CMK (cell line): ENCODE results near the gene TRPC4AP.

Experiments used
- DNase-seq: peaks from one replicate; pipeline ENCODE4 v3.0.0-alpha.2; 2010; ENCODE audit warnings: low read depth

The TRPC4AP gene

DNA sequence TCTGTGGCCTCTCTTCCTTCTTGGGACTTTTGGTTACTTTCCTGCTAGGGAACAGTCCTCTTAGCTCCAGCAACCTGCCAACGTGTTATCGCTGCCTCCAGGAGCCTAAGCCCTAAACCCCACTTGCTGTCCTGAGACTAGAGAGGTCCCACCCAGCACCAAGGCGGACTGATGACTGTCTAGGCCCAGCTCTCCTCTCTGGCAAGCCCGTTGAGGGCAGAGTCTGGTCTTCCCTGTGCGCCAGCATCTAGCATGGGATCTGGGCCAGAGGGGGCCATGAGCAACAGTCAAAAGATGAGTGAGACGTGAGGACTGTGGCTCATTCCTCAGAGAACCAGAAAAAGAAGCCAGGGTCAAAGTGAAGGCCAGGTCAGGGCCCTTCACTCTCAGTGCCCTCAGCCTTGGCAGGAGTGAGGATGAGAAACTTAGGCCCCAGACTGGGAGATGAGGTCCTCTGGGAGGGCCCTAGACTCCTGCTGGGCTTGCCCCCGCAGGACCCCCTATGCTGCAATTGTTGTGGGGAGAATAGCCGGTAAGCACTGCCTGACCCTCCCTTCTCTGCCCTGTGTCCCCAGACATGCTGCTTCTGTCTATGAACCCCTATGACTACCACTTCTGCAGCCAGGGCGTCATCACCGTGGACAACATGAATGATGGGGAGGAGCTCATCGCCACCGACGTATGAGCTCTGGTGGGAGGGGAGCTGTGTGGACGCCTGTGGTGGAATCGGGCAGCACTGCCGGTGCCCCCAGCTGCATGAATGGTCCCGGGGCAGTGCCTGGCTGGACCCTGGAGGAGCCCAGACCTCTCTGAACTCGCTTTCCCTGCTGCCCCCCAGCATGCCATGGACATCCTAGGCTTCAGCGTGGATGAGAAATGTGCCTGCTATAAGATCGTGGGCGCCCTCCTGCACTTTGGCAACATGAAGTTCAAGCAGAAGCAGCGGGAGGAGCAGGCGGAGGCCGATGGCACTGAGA is 106.0 kb downstream of the TRPC4AP start:
- DNase-seq: no peak

DNA sequence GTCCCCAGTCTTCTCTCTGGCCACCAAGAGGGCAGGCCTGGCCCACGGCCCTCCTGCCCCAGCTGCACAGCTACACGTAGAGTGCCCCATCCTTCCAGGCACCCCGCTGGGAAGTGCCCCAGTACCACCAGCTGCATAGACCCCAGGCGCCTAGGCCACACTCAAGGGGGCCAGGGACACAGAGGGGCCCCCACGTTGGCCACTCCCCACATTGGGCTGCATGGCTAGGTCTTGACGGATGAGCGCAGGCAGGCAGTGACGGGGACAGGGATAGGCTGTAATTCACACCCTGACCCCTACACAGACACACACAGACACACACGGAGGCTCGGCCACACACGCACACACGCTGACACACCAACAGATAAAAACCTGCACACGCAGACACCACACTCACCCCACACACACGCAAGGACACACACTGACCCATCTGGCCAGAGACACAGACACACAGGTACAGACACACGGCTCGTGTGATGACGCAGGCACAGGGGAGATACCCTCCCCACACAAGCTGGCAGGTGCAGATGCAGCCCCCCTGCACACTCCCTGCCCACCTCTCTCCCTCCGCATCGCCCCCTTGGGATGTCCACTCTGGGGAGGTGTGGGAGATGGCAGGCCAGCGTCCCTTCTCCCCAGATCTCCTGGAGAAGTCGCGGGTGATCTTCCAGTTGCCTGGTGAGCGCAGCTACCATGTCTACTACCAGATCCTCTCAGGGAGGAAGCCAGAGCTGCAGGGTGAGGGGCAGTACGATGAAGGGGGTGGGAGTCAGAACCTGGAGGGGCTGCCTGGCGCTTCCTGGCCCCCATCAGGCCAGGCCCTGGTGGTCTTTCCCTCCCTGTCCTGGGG is 106.9 kb downstream of the TRPC4AP start:
- no peak for DNase-seq

DNA sequence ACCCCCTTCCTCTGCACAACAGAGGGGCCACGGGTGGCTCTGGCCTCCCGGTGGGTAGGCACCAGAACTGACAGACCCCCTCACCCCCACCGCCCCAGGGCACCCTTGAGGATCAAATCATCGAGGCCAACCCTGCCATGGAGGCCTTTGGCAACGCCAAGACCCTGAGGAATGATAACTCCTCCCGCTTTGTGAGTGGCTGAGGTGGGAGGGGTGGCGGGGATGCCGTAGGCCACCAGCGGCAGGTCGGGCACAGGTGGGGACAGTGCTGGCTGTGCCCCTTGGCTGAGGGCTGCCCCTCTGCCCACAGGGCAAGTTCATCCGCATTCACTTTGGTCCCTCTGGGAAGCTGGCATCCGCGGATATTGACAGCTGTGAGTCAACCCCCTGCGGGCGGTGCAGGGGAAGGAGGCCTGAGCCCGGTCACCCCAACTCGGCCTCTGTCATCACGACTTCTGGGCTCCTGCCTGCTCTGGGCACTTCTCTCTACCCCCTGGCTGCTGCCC is 107.8 kb downstream of the TRPC4AP start:
- DNase-seq: no peak

DNA sequence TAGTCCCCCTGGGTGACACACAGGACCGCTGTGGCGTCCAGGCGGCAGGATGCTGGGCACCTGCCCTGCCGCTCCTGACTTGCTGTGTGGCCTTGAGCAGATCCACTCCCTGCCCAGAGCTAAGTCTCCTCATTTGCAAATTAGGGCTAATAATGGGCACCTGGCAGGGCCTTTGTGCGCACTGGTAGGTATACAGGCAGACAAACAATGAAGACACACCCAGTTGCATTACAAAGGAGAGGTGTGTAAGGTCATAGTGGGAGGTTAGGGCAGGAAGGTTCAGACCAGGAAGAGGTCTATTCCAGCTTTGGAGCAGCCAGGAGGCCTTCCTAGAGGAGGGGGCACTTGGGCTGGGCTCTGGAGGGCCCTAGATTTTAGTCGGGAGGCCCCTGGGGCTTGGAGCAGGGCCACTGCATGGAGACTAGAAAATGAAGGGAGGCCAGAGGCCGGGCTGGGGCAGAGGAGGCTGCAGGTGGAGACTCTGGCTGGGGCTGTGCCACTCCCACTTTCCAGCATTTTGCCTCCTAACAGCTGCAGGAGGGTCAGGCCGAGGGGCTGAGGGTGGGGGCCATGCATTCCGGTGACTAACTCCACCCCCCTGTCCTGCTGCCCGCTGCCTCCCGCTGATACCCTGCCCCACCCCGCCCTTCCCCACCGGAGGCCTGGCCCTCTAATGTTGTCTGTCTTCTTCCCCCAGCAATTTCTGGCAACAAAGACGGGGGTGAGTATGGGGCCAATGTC is 108.4 kb downstream of the TRPC4AP start:
- no peak for DNase-seq

DNA sequence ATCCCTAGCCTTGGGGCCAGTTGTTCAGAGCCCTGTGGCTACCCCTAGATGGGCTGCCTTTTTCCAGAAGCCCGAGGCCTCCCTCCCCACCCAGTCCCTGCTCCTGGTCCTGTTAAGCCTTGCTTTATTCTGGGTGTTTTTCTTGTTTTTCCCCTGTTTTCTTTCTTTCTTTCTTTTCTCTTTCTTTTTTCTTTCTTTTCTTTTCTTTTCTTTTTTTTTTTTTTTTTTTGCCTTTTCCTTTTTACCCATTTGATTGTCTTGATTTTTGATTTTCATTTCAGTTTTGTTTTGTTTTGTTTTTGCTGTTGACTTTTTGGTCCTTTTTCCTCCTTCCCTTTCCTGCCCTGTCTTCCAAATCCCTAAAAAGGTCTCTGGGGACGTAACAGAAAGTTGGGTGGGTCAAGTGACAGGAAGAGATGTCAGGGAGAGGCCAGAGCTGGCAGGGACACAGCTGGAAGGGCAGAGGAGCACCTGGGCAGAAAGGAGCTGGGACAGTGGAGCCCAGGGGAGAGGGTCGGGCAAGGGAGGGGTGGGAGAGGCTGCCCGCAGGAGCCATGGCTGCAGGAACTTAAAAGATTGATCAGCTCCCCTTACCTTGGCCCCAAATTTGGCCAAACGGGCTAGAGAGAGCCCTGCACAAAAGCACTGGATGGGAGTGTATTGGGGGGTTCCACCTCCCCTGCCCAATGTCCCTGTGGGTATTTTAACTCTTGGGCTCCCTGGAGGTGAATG is 109.4 kb downstream of the TRPC4AP start:
- DNase-seq: no peak

DNA sequence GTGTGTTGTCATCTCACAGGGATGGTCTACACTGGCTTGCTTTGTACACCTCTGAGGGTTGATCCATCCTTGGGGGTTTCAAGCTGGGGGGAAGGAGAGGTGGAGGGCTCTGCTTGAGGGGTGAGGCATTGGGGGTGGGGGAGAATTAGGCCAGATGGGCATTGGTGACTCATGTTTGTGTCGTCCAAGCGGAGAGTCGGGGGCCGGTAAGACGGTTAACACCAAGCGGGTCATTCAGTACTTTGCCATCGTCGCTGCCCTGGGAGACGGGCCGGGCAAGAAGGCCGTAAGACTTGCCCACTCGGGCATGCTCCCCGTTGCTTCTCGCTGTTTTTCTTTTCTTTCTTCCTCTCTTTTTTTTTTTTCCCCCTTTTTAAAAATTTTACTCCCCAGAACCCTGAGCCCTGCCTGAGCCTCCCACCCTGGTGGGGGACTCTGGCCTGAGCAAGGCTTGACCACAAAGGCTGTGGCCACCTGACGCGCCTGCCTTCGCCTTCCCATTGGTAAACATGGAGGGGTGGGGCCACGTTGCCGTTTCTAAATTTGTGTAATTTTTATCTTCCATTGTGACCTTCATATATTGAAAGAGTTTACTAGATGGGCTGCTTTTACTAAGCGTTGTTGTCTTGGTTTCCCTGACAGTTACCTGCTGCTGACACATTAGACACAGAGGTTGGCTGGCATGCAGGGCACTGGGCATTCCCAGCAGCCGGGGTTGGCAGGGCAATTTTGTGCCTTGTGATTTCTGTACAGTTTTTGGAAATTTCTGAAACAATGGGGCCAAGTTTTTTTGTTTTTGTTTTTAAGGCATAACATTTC is 110.1 kb downstream of the TRPC4AP start:
- DNase-seq: no peak

DNA sequence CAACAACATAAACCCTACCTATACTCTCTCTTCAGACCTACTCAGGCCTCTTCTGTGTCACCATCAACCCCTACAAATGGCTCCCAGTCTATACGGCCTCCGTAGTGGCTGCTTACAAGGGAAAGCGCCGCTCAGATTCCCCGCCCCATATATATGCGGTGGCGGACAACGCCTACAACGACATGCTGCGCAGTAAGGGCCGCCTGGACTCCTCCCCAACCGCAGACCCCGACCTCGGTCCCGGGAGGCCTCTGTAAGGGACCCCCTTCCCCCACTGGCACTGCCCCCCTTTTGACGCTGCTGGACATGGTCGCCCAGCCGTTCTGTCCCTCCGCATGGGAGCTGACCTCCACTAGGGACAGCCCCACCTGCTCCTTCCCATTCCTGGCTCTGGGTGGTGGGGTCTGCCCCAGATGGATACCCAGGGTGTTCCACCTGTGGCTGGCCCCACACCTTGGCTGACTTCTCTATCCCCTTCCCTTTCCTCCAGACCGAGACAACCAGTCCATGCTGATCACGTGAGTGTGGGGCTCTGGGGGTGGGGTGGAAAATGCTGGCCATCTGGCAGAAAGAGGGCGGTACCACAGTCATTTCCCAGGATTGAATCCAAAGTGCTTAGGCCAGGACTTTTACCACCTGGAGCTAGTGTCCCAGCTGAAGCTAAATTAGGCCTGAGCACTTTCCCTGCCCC is 111.9 kb downstream of the TRPC4AP start:
- no peak for DNase-seq

DNA sequence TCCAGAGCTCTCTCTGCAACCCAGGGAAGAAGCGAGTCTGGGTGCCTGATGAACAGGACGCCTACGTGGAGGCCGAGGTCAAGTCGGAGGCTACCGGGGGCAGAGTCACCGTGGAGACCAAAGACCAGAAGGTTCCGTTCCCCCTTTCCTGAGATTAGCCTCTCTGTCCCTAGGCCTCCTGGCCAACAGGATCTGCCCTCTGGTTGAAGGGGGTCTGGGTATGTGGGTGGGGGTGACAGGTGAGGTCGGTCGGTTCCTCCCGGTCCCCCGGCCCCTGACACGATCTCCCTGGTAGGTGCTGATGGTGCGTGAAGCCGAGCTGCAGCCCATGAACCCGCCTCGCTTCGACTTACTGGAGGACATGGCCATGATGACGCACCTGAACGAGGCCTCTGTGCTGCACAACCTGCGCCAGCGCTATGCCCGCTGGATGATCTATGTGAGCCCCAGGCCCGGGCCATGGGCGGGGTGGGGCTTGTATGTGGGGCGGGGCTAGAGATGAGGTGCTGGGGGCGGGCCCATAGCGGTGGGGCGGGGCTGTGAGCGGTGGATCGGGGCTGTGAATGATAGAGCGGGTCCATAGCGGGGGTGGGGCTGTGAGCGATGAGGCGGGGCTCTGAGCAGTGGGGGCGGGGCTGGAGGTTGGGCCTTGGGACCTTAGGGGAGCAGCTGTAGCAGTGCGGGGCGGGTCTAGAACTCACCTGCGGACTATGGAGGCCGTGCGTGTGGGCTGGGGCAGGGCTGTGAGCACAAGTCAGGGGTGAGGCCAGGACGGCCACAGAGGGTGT is 113.0 kb downstream of the TRPC4AP start:
- no peak for DNase-seq

DNA sequence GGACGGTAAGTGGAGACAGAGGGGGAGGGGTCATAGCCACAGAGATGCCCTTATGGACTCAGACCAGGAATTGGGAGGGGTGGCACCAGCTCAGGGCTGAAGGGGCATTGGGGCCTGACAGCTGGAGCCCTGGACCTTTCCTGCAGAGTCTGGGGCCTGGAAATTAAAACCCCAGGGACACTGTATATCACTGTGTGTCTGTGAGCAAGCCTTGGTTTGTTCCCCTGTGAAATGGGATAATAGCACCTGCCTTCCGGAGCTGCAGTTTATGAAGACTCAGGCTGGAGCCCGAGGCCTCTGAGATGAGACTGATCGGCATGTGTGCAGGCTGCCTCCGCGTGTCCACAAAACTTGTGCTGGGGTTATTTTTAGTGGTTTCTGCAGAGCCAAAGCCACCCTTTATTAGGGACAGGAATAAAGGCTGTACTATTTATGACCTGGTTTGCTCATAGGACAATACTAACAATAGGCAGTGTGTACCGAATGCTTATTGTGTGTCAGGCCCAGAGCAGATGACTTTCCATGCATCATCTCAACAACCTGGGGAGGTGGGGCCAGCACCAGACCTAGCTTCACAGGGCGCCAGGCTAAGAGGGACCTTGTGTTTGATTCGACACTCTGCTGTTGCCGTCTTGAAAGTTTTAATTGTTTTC is 114.4 kb downstream of the TRPC4AP start:
- DNase-seq: no peak

DNA sequence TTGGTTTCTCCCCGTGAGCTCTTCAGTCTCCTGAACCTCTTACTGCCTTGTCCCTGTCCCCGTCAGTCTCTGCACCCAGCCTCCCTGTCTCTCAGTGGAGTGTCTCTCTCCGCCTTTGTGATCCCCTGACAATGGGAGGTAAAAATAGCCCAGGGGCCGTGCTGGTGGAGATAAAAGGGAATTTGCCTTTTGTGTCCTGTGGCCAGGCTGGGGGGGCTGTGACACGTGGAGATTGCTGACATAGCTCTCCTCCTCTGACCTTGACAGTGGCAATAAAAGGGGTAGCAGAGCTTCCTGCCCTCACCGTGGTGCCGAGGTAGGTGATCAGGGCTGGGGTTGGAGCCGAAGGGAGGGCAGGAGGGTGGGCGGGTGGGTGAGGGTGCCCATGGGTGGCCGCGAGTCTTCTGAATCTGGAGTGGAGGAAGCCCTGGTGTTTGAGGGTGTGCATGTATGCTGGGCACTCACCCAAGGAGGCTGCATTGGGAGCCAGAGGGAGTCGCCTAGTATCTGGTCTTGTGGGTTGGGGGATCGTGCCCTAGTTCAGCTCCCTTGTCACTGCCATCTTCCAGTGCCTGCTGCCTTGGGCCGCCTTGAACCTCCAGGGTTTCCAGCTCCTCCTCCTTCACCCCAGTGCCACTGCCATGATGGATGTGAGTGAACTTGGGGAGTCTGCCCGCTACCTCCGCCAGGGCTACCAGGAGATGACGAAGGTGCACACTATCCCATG is 115.1 kb downstream of the TRPC4AP start:
- no peak for DNase-seq

DNA sequence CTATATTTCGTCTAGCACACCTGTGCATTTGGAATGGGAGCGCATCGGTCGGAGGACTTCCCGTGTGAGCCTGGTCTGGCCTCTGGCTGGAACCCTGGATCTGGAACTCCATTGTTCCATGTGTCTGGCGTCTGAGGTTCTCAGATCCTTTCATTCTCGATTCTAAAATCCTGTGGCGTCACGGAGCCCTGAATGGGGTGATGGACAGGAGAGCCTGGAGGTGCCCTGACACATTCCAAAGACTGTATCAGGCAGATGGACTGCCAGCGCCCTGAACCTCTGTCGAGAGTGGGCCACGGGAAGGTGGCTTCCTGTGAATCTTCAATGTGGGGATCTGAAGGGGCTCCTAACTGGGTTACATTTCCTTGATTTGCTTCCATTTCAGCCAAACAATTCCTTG is 116.3 kb downstream of the TRPC4AP start:
- DNase-seq: no peak

DNA sequence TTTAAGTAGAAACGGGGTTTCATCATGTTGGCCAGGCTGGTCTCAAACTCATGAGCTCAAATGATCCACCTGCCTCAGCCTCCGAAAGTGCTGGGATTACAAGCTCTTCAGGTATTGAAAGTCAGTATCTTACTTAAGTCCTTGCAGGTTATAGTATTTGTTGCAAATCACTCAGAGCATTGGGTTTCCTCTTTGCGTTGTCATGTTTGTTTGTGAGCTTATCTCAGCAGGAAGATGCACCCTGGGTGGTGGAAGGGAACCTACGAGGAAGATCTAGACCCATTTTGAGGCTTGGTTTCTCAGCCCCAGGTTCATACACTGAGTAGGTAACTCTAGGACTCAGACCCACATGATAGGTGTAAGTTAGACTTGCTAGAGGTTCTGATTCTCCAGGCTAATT is 118.4 kb downstream of the TRPC4AP start:
- DNase-seq: no peak

DNA sequence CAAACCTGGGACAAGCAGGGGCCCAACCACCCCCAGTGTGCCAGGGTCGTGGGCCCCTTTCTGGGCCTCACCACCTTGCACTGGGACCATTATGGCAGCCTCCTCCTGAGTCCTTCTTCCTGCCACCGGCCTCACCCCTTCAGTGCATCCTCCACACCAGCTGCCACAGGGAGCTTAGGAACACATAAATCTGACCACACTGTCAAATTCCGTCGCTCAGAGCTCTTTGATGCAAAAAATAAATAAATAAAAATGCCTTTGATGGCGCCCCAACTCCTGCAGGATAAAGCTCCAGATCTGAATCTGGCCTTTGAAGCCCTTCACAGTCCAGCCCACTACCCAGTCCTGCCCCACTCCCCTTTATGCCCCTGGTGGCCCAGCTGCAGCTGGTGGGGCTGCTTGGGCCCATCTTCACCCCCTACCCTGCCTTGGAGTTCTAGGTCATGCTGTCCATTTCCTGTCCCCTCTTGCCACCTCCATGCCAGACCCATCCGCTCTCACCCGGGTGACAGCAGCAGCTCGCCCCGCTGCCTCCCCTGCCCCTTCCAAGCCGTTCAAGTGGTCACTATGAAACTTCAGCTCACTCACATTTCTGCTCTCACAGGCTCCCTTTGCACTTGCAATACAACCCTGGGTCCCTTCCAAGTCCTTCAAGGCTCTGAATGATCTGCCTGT is 120.9 kb downstream of the TRPC4AP start:
- DNase-seq: no peak

DNA sequence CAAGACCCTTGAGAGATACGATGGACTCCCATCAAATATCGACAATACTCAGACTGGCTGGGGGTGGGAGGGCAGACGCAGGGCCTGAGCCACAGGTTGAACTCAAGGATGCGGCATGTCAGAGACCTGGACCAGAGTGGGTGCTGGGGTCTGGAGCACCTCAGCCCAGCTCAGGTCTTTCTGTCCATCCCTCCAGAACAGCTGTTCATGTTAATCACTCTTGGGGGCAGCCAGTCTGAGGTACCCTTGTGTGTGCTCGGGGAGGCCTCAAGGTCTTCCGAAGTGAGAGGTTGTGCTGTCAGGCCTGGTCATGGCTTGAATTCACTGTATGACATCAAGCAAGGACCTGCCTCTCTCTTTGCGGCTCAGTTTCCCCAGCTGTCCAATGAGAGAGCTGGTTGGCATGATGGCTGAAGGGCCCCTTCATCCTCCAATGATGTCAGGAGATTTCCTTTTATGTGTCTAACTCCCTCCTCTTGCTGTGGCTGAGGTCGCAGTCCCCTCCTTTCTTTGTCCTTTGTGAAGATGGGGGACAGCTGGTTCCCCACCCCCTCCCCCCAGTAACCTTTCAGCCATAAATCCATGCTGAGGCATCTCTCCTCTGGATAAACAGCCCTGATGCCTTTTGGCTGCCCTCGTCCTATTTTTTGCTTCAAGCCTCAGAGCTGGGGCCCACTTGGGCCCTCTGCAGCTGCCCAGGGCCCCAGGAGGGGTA is 121.6 kb downstream of the TRPC4AP start:
- DNase-seq: no peak

DNA sequence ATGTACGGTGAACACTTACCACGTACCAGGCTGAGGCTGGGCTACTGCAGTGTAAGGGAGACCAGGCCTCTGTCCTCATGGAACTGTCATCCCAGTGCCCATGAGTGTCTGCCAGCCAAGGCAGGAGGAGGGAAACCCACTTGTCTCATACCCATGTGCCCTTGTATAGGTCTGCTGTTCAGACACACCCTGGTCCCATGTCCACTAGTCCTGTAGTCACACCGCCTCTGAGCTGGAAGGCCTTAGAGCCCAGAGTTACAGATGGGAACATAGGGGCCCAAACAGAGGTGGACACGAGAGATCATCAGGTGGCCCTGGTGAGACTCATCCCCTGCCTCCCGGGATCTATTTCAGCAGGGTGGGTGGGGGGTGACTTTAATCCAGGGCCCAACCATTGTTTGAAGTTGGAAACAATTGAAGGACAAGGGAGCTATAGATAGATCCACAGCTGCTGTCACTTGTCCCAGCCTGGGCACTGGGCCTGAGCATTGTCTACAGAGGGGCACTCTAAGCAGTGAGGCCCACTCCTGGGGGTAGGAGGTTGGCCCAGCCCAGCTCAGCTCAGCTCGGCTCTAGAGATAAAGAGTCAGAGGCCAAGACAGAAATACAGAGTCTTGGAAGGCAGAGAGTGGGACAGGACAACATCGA is 122.3 kb downstream of the TRPC4AP start:
- DNase-seq: no peak
